ENCODE results near the gene CHRNA1.

CHRNA1 gene

GRCh38 chr2:174781996-174782395 lies 17.7 kb upstream of the CHRNA1 start:
- 95% methylated on average over 11 of the region's 11 CpGs for WGBS
- Histone ChIP-seq H3K27me3 (ENCODE audit: insufficient read depth, low read length) (no peaks in the 10 kb centered on the region), H3K4me3 (ENCODE audit: low read length) (no peak overlapping the region), H3K4me1 (ENCODE audit: insufficient read depth, low read length) (peaks cover 37% of the 10 kb centered on the region), H3K27ac (ENCODE audit: low read depth, low read length) (no peak overlapping the region), H3K36me3 (ENCODE audit: insufficient read depth, low read length) (no peaks in the 10 kb centered on the region), H3K9me3 (ENCODE audit: insufficient read depth, low read depth, low read length) (no peaks in the 10 kb centered on the region), H3K9ac (ENCODE audit: low read depth, low read length) (no peak overlapping the region)

GRCh38 chr2:174781298-174781697 lies 17.0 kb upstream of the CHRNA1 start:
- WGBS = 94% methylated on average over 9 of the region's 9 CpGs
- no peak overlapping the region for H3K27ac ChIP-seq (ENCODE audit: low read depth, low read length)
- H3K36me3 ChIP-seq (ENCODE audit: insufficient read depth, low read length) = no peaks in the 10 kb centered on the region
- H3K4me3 ChIP-seq (ENCODE audit: low read length) = no peak overlapping the region
- H3K9ac ChIP-seq (ENCODE audit: low read depth, low read length) = no peak overlapping the region
- no peaks in the 10 kb centered on the region for H3K9me3 ChIP-seq (ENCODE audit: insufficient read depth, low read depth, low read length)
- H3K27me3 ChIP-seq (ENCODE audit: insufficient read depth, low read length) = no peaks in the 10 kb centered on the region
- H3K4me1 ChIP-seq (ENCODE audit: insufficient read depth, low read length) = peaks cover 38% of the 10 kb centered on the region

DNA sequence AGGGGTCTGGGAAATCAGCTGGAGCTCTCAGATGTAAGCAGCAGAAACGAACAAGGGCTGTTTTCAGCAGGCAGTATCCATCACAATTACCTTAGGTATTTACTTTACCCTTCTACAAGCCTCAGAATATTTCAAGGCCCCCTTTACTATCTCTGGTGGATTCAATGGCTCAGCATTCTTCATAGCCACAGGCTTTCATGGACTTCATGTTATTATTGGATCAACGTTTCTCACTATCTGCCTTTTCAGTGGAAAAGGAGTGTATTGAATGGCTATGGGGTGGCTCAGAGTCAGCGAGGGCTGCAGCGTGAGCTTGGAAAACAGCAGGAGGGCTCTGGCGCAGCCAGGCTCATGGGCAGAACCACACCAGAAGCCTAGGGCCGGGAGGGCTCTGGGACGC lies 16.6 kb upstream of the CHRNA1 start:
- Histone ChIP-seq H3K4me1 (ENCODE audit: insufficient read depth, low read length) (peaks cover 35% of the 10 kb centered on the region), H3K9ac (ENCODE audit: low read depth, low read length) (no peak overlapping the region), H3K9me3 (ENCODE audit: insufficient read depth, low read depth, low read length) (no peaks in the 10 kb centered on the region), H3K27ac (ENCODE audit: low read depth, low read length) (no peak overlapping the region), H3K27me3 (ENCODE audit: insufficient read depth, low read length) (no peaks in the 10 kb centered on the region), H3K36me3 (ENCODE audit: insufficient read depth, low read length) (no peaks in the 10 kb centered on the region), H3K4me3 (ENCODE audit: low read length) (no peak overlapping the region)
- 81% methylated on average over 7 of the region's 7 CpGs for WGBS

DNA sequence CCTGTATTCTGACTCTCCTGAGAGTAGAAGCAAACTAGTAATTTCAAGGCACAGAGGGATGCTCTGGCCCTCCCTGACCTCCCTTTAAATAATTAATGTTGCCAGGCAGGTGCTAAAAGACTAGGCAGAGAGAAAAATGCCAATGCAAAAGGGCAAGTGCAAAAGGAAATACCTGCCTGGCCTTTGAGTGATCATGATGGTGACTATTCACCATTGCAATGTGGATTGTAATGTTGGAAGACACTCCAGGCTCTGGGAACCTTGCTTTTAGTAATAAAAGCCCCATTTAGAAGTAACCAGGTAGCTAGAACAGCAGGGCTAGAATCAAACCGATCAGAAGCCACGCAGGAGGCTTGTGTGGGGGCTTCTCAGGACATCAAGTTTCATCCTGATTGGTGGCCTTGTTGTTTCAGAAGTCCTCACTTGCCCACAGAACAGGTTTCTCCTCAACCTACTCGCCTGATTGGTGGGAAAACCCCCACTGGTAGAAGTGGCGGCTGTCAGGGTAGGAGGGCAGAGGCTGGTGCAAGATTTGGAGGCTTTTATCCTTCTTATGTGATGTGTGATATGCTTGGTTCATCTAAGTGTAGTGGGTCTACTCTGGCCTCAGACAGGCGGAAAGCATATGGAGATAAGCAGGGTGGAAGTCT lies 16.0 kb upstream of the CHRNA1 start:
- Histone ChIP-seq H3K36me3 (ENCODE audit: insufficient read depth, low read length) (no peaks in the 10 kb centered on the region), H3K27me3 (ENCODE audit: insufficient read depth, low read length) (no peaks in the 10 kb centered on the region), H3K4me1 (ENCODE audit: insufficient read depth, low read length) (peaks cover 35% of the 10 kb centered on the region), H3K4me3 (ENCODE audit: low read length) (no peak overlapping the region), H3K9ac (ENCODE audit: low read depth, low read length) (no peak overlapping the region), H3K9me3 (ENCODE audit: insufficient read depth, low read depth, low read length) (no peaks in the 10 kb centered on the region), H3K27ac (ENCODE audit: low read depth, low read length) (no peak overlapping the region)
- WGBS = 91% methylated on average over 5 of the region's 5 CpGs

DNA sequence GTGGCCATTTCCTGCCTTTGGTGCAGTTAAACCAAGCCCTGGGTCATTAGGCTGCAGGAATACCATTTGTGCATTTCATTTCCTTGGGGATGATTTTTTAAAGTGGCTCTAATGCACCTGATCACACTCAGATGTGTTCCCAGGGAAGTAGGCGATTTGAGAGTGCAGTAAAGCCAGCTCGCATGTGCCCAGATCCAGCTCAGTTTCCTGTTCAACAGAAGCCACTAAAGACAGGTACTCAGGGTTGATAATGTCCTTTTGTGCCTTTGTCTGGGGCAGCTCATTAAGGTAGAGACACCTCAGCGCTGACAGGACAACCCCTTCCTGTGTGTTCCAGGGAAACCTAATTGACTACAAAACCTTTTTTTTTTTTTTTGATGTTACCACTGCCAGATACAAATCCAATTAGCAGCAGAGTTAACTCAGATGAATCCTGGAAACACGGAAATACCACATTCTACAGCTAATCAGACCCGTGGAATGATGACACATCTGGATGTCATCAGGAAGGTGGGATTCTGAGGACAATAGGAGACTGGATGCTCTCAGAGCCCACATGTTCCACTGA lies 15.2 kb upstream of the CHRNA1 start:
- WGBS = 82% methylated on average over 5 of the region's 5 CpGs
- no peak overlapping the region for H3K27ac ChIP-seq (ENCODE audit: low read depth, low read length)
- no peak overlapping the region for H3K9ac ChIP-seq (ENCODE audit: low read depth, low read length)
- H3K36me3 ChIP-seq (ENCODE audit: insufficient read depth, low read length) = no peaks in the 10 kb centered on the region
- no peaks in the 10 kb centered on the region for H3K27me3 ChIP-seq (ENCODE audit: insufficient read depth, low read length)
- no peaks in the 10 kb centered on the region for H3K9me3 ChIP-seq (ENCODE audit: insufficient read depth, low read depth, low read length)
- no peak overlapping the region for H3K4me3 ChIP-seq (ENCODE audit: low read length)
- H3K4me1 ChIP-seq (ENCODE audit: insufficient read depth, low read length) = peaks cover 35% of the 10 kb centered on the region

- H3K4me3 ChIP-seq (ENCODE audit: low read length) = no peak overlapping the region
- 94% methylated on average over 13 of the region's 13 CpGs for WGBS
- no peak overlapping the region for H3K9ac ChIP-seq (ENCODE audit: low read depth, low read length)
- no peaks in the 10 kb centered on the region for H3K9me3 ChIP-seq (ENCODE audit: insufficient read depth, low read depth, low read length)
- H3K4me1 ChIP-seq (ENCODE audit: insufficient read depth, low read length) = peaks cover 37% of the 10 kb centered on the region
- no peaks in the 10 kb centered on the region for H3K36me3 ChIP-seq (ENCODE audit: insufficient read depth, low read length)
- H3K27me3 ChIP-seq (ENCODE audit: insufficient read depth, low read length) = no peaks in the 10 kb centered on the region
- no peak overlapping the region for H3K27ac ChIP-seq (ENCODE audit: low read depth, low read length)
Observed at GRCh38 chr2:174778085-174778981, 14.1 kb upstream of the CHRNA1 start.

DNA sequence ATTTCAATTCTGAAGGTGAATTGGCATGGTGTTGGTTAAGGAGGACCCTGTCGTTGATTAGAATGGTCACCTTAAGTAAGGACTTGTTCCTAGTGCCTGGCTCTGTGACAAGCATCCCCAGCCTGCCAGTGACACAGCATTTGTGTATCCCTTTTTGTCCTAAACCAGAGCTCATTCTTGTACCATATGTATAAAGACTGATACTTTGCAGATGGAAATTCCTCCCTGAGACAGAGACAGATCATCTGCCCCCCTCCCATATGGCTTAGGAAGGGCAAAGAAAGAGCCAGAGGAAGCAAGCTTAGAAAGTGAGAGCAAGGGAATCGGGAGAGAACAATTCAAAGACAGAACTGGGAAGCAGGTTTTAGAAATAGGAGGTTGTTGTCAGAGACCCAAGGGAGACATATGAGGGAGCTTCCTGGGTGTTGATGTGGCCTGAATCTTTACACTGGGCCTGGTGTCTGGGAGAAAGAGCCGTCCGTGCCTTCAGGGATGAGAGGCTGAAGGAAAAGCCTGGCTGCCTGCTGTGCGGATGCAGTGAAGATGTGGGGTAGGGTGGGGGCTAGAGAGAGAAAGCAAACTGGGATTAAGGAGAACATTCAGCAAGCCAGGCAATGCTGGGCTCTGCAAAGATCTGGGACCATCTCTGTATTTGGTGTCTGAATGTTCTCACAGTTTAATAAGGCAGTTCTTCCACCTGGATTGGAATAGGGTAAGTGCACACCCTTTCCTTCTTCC lies 13.2 kb upstream of the CHRNA1 start:
- no peaks in the 10 kb centered on the region for H3K36me3 ChIP-seq (ENCODE audit: insufficient read depth, low read length)
- no peaks in the 10 kb centered on the region for H3K9me3 ChIP-seq (ENCODE audit: insufficient read depth, low read depth, low read length)
- no peak overlapping the region for H3K4me3 ChIP-seq (ENCODE audit: low read length)
- H3K27ac ChIP-seq (ENCODE audit: low read depth, low read length) = no peak overlapping the region
- 55% methylated on average over 5 of the region's 5 CpGs for WGBS
- peaks cover 45% of the 10 kb centered on the region for H3K4me1 ChIP-seq (ENCODE audit: insufficient read depth, low read length)
- no peaks in the 10 kb centered on the region for H3K27me3 ChIP-seq (ENCODE audit: insufficient read depth, low read length)
- no peak overlapping the region for H3K9ac ChIP-seq (ENCODE audit: low read depth, low read length)

DNA sequence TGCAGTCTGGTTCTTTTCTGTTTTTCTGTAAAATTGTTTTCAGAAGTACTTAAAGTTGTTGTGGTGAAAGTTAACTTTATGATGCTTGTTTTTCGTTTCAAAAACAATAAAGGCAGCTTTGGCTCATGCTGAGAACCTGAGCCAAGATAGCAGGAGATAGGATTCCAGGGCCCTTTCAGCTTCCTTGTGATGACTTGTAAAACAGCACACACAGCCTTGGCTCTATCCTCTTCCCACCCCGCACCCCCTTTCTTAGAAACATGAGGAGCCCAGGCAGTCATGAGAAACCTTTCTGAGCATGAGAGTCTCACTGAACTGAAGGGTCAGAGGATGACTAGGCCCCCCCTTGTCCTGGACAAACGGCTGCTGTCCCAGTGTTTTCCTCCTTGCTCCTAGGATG lies 12.4 kb upstream of the CHRNA1 start:
- Histone ChIP-seq H3K27me3 (ENCODE audit: insufficient read depth, low read length) (no peaks in the 10 kb centered on the region), H3K9ac (ENCODE audit: low read depth, low read length) (no peak overlapping the region), H3K4me3 (ENCODE audit: low read length) (no peak overlapping the region), H3K36me3 (ENCODE audit: insufficient read depth, low read length) (no peaks in the 10 kb centered on the region), H3K27ac (ENCODE audit: low read depth, low read length) (0 out of 2 replicates have a peak overlapping the region, but pooled peaks have one; percentile 7), H3K9me3 (ENCODE audit: insufficient read depth, low read depth, low read length) (no peaks in the 10 kb centered on the region), H3K4me1 (ENCODE audit: insufficient read depth, low read length) (peaks cover 53% of the 10 kb centered on the region)
- 65% methylated on average over 3 of the region's 3 CpGs for WGBS

DNA sequence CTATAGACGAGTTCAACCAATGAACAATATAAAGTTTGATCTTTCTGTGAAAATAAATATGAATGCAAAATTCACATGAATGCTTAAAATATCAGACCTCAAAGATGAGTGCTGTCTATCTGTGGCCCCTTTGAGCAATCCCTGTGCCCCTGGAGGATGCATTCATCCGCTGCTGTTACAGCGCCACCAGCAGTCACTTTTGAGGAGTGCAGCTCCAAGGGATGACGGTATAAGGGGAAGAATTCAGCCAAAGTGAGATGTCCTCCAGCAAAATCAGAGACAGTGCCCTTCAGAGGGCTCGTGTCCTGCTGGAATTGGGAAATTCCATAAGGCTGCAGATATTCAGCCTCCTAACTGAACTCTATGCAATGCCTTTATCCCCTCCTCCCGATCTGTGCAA lies 12.0 kb upstream of the CHRNA1 start:
- 81% methylated on average over 6 of the region's 6 CpGs for WGBS
- Histone ChIP-seq H3K4me1 (ENCODE audit: insufficient read depth, low read length) (peaks cover 58% of the 10 kb centered on the region), H3K27me3 (ENCODE audit: insufficient read depth, low read length) (no peaks in the 10 kb centered on the region), H3K36me3 (ENCODE audit: insufficient read depth, low read length) (no peaks in the 10 kb centered on the region), H3K9ac (ENCODE audit: low read depth, low read length) (no peak overlapping the region), H3K9me3 (ENCODE audit: insufficient read depth, low read depth, low read length) (no peaks in the 10 kb centered on the region), H3K4me3 (ENCODE audit: low read length) (no peak overlapping the region), H3K27ac (ENCODE audit: low read depth, low read length) (no peak overlapping the region)

DNA sequence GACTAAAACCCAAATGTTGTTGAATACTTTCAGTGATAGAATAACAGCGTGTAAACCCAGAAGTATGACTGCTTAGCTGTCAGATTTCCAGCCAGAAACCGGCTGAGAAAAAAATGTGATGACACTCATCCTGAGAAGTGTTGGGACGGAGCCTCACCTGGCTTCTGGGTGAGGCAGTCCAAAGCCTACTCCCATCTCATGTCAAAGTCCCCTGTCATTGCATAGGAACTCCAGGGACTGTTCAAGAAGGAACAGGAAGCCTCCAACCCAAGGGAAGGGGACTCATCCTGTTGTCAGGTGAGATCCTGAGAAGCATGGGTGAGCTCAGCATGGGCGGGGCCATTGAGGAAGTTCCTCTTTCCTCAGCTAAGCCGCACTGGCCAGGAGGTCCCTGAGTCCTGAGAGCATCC lies 11.3 kb upstream of the CHRNA1 start:
- Histone ChIP-seq H3K9ac (ENCODE audit: low read depth, low read length) (no peak overlapping the region), H3K27me3 (ENCODE audit: insufficient read depth, low read length) (no peaks in the 10 kb centered on the region), H3K4me1 (ENCODE audit: insufficient read depth, low read length) (peaks cover 59% of the 10 kb centered on the region), H3K36me3 (ENCODE audit: insufficient read depth, low read length) (no peaks in the 10 kb centered on the region), H3K4me3 (ENCODE audit: low read length) (no peak overlapping the region), H3K27ac (ENCODE audit: low read depth, low read length) (no peak overlapping the region), H3K9me3 (ENCODE audit: insufficient read depth, low read depth, low read length) (no peaks in the 10 kb centered on the region)
- 86% methylated on average over 5 of the region's 5 CpGs for WGBS

- H3K4me3 ChIP-seq (ENCODE audit: low read length) = no peak overlapping the region
- no peak overlapping the region for H3K27ac ChIP-seq (ENCODE audit: low read depth, low read length)
- H3K4me1 ChIP-seq (ENCODE audit: insufficient read depth, low read length) = peaks cover 52% of the 10 kb centered on the region
- H3K9ac ChIP-seq (ENCODE audit: low read depth, low read length) = no peak overlapping the region
- 88% methylated on average over 4 of the region's 4 CpGs for WGBS
- H3K27me3 ChIP-seq (ENCODE audit: insufficient read depth, low read length) = no peaks in the 10 kb centered on the region
- no peaks in the 10 kb centered on the region for H3K9me3 ChIP-seq (ENCODE audit: insufficient read depth, low read depth, low read length)
- no peaks in the 10 kb centered on the region for H3K36me3 ChIP-seq (ENCODE audit: insufficient read depth, low read length)
Observed at GRCh38 chr2:174774886-174775285, 10.6 kb upstream of the CHRNA1 start.

All from HUES64 (cell line).